HepG2 (cell line): ENCODE measurements around the gene CCDC177. TPM values are rescaled to one million over a fixed set of nuclear protein-coding genes. Genes with fewer than 3 reads are reported as not detected.
A peak's percentile ranks its signal among the peaks of the same experiment; 100 is the strongest.

Source experiments
- ATAD3A ChIP-seq: sonication (generic); formaldehyde crosslinking; IDR thresholded peaks from 2 replicates; pipeline ENCODE4 v1.4.0; 2020; ENCODE audit warnings: missing genetic modification reagents
- CHD2 ChIP-seq: IDR thresholded peaks from 2 replicates; pipeline ENCODE4 v1.6.1; 2011; ENCODE audit warnings: low read depth, low read length, improper control_type of control experiment
- DNMT1 ChIP-seq: sonication (generic); formaldehyde crosslinking; IDR thresholded peaks from 2 replicates; pipeline ENCODE4 v1.5.1; 2020; ENCODE audit warnings: mild to moderate bottlenecking, missing genetic modification reagents
- FOXA3 ChIP-seq: IDR thresholded peaks from 2 replicates; pipeline ENCODE4 v1.6.1; 2016; ENCODE audit warnings: missing genetic modification reagents, missing compliant biosample characterization
- HMG20B ChIP-seq: conservative IDR thresholded peaks from 2 replicates; pipeline ENCODE4 v1.6.1; 2016; ENCODE audit warnings: missing genetic modification reagents, missing compliant biosample characterization
- KAT8 ChIP-seq: IDR thresholded peaks from 2 replicates; pipeline ENCODE4 v1.6.1; 2016; ENCODE audit warnings: missing genetic modification reagents, missing compliant biosample characterization
- KDM2A ChIP-seq: sonication (generic); formaldehyde crosslinking; IDR thresholded peaks from 2 replicates; pipeline ENCODE4 v1.4.0; 2020; ENCODE audit warnings: low read depth, missing genetic modification reagents, borderline replicate concordance
- RBM39 ChIP-seq: fragments of 200-400 bp; formaldehyde crosslinking; IDR thresholded peaks from one replicate; pipeline ENCODE4 v1.6.1; 2018; ENCODE audit warnings: antibody characterized with exemption, mild to moderate bottlenecking, low read depth, low read length; ENCODE audit not compliant: poor library complexity, severe bottlenecking
- SAP130 ChIP-seq: IDR thresholded peaks from 2 replicates; pipeline ENCODE4 v1.6.1; 2016; ENCODE audit warnings: low read depth
- SIX1 ChIP-seq: sonication (generic); formaldehyde crosslinking; IDR thresholded peaks from 2 replicates; pipeline ENCODE4 v1.4.0; 2020; ENCODE audit warnings: missing genetic modification reagents, borderline replicate concordance
- SMAD9 ChIP-seq: sonication (generic); formaldehyde crosslinking; IDR thresholded peaks from 2 replicates; pipeline ENCODE4 v1.5.1; 2020; ENCODE audit warnings: mild to moderate bottlenecking, missing genetic modification reagents
- U2AF2 ChIP-seq: fragments of 200-400 bp; formaldehyde crosslinking; IDR thresholded peaks from 2 replicates; pipeline ENCODE4 v1.6.1; 2017; ENCODE audit warnings: low read depth, mild to moderate bottlenecking, low read length
- ZBTB7B ChIP-seq: sonication (generic); formaldehyde crosslinking; IDR thresholded peaks from 2 replicates; pipeline ENCODE4 v1.4.0; 2020; ENCODE audit warnings: missing genetic modification reagents
- ZFP41 ChIP-seq: sonication (generic); formaldehyde crosslinking; IDR thresholded peaks from 2 replicates; pipeline ENCODE4 v1.4.0; 2020; ENCODE audit warnings: mild to moderate bottlenecking, missing genetic modification reagents, borderline replicate concordance
- ZNF282 ChIP-seq: fragments of 450-650 bp; IDR thresholded peaks from 2 replicates; pipeline ENCODE4 v1.6.1; 2018; ENCODE audit not compliant: partially characterized antibody
- ZNF577 ChIP-seq: sonication (generic); formaldehyde crosslinking; IDR thresholded peaks from 2 replicates; pipeline ENCODE4 v1.4.0; 2020; ENCODE audit warnings: mild to moderate bottlenecking, low read depth, missing genetic modification reagents, borderline replicate concordance
- ZNF720 ChIP-seq: sonication (generic); formaldehyde crosslinking; IDR thresholded peaks from 2 replicates; pipeline ENCODE4 v1.4.0; 2020; ENCODE audit warnings: missing genetic modification reagents
- ZNF772 ChIP-seq: sonication (generic); formaldehyde crosslinking; IDR thresholded peaks from 2 replicates; pipeline ENCODE4 v1.5.0; 2020; ENCODE audit warnings: mild to moderate bottlenecking, missing genetic modification reagents
- polyA plus RNA-seq, 8 experiments: library from polyadenylated mRNA; depleted of rRNA in 3 of 8; stranded (reverse) in 7 of 8; unstranded in 1 of 8; fragments of >200 nt; fragmentation: Illumina TruSeq in 4 of 8; extraction: Trizol in 4 of 8; gene quantifications; 2 replicates each; pipeline versions ENCODE4 v1.2.1 to v1.2.3, GENCODE V29; 2011 to 2016; ENCODE audit warnings: low read depth in 4 of 8, missing spikeins in 1 of 8, mixed read lengths in 1 of 8; ENCODE audit not compliant: insufficient read depth in 1 of 8
- total RNA-seq, 5 experiments: library from RNA; depleted of rRNA; stranded (reverse); fragments of >200 nt; fragmentation: Illumina TruSeq; extraction: Trizol; gene quantifications; 2 replicates each; pipeline ENCODE4 v1.2.3, GENCODE V29; 2016; ENCODE audit warnings: low read depth in 1 of 5
- TF ChIP-seq, protein P1 (sequence below): sonication (generic); formaldehyde crosslinking; IDR thresholded peaks from 2 replicates; pipeline ENCODE4 v1.4.0; 2020; ENCODE audit warnings: missing genetic modification reagents
- TF ChIP-seq, protein P2 (sequence below): sonication (generic); formaldehyde crosslinking; IDR thresholded peaks from 2 replicates; pipeline ENCODE4 v1.4.0; 2020; ENCODE audit warnings: missing genetic modification reagents
- TF ChIP-seq, protein P3 (sequence below): sonication (generic); IDR thresholded peaks from 2 replicates; pipeline ENCODE4 v1.6.1; 2016; ENCODE audit warnings: low read depth, borderline replicate concordance
- TF ChIP-seq, protein P4 (sequence below): IDR thresholded peaks from 2 replicates; pipeline ENCODE4 v1.6.1; 2016; ENCODE audit warnings: control low read depth
- TF ChIP-seq, protein P5 (sequence below): sonication (generic); formaldehyde crosslinking; IDR thresholded peaks from 2 replicates; pipeline ENCODE4 v1.4.0; 2020; ENCODE audit warnings: mild to moderate bottlenecking, missing genetic modification reagents

CCDC177 gene
- total and polyA plus RNA-seq, 2 of the 13 experiments (the other 11 are each of a cell fraction or from before 2014, with no cell fraction given) = not detected

DNA sequence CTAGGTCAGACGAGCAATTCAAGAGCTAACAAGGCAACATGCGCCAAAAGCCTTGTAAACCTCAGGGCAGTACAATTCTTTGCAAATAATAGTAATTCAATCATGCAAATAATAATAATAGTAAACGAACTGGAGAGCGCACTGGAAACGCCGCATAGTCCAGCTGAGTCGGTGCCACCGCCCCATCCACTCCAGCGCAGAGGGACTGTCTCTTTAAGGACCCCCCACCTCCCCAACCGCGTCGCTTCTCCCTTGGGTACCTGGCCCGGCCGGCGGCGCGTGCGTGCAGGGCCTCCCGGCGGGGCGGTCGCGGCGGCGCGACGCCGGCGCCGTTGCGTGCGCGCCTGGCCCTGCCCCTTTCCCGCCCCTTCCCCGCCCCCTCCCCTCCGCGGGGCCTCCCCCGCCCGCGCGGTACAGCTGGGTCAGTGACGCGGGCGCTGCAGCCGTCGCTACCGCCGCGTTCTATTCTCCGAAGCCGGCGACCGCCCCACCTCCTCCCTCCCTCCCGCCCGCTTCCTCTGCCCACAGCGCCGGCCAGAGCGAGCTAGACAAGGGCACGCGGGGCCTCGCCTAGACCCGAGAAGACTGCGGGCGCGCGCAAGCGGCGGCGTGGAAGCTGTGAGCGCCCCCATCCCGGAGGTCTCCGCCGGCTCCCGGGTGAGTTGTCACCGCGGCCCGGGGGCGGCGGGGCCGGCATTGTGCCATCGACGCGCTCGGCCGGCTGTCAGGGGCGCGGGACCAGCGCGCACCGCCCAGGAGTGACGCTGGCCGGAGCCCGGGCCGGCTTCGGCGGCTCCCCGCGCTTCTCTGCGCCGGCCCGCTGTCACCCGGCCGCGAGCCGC, 36.7 kb upstream of the CCDC177 start, which contains the start of gene SUSD6 (continued):
- TF ChIP-seq, protein P1, sequence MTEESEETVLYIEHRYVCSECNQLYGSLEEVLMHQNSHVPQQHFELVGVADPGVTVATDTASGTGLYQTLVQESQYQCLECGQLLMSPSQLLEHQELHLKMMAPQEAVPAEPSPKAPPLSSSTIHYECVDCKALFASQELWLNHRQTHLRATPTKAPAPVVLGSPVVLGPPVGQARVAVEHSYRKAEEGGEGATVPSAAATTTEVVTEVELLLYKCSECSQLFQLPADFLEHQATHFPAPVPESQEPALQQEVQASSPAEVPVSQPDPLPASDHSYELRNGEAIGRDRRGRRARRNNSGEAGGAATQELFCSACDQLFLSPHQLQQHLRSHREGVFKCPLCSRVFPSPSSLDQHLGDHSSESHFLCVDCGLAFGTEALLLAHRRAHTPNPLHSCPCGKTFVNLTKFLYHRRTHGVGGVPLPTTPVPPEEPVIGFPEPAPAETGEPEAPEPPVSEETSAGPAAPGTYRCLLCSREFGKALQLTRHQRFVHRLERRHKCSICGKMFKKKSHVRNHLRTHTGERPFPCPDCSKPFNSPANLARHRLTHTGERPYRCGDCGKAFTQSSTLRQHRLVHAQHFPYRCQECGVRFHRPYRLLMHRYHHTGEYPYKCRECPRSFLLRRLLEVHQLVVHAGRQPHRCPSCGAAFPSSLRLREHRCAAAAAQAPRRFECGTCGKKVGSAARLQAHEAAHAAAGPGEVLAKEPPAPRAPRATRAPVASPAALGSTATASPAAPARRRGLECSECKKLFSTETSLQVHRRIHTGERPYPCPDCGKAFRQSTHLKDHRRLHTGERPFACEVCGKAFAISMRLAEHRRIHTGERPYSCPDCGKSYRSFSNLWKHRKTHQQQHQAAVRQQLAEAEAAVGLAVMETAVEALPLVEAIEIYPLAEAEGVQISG (CRISPR knock-in tag) = peak; percentile 2; the same call in 1 of the 2 replicates
- no peak for TF ChIP-seq ZBTB7B (CRISPR knock-in tag)
- no peak for TF ChIP-seq ZNF720 (CRISPR knock-in tag)
- TF ChIP-seq ATAD3A (CRISPR knock-in tag) = no peak
- TF ChIP-seq, protein P2, sequence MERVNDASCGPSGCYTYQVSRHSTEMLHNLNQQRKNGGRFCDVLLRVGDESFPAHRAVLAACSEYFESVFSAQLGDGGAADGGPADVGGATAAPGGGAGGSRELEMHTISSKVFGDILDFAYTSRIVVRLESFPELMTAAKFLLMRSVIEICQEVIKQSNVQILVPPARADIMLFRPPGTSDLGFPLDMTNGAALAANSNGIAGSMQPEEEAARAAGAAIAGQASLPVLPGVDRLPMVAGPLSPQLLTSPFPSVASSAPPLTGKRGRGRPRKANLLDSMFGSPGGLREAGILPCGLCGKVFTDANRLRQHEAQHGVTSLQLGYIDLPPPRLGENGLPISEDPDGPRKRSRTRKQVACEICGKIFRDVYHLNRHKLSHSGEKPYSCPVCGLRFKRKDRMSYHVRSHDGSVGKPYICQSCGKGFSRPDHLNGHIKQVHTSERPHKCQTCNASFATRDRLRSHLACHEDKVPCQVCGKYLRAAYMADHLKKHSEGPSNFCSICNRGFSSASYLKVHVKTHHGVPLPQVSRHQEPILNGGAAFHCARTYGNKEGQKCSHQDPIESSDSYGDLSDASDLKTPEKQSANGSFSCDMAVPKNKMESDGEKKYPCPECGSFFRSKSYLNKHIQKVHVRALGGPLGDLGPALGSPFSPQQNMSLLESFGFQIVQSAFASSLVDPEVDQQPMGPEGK (CRISPR knock-in tag) = peak; percentile 71
- TF ChIP-seq, protein P3, sequence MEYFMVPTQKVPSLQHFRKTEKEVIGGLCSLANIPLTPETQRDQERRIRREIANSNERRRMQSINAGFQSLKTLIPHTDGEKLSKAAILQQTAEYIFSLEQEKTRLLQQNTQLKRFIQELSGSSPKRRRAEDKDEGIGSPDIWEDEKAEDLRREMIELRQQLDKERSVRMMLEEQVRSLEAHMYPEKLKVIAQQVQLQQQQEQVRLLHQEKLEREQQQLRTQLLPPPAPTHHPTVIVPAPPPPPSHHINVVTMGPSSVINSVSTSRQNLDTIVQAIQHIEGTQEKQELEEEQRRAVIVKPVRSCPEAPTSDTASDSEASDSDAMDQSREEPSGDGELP = peak; percentile 88
- no peak for TF ChIP-seq DNMT1 (CRISPR knock-in tag)
- no peak for TF ChIP-seq ZFP41 (CRISPR knock-in tag)
- TF ChIP-seq, protein P4, sequence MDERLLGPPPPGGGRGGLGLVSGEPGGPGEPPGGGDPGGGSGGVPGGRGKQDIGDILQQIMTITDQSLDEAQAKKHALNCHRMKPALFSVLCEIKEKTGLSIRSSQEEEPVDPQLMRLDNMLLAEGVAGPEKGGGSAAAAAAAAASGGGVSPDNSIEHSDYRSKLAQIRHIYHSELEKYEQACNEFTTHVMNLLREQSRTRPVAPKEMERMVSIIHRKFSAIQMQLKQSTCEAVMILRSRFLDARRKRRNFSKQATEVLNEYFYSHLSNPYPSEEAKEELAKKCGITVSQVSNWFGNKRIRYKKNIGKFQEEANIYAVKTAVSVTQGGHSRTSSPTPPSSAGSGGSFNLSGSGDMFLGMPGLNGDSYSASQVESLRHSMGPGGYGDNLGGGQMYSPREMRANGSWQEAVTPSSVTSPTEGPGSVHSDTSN (CRISPR knock-in tag) = no peak
- no peak for TF ChIP-seq ZNF772 (CRISPR knock-in tag)
- no peak for TF ChIP-seq SIX1 (CRISPR knock-in tag)
- TF ChIP-seq FOXA3 (CRISPR knock-in tag) = no peak
- TF ChIP-seq ZNF282 = no peak
- TF ChIP-seq KAT8 = 0 out of 2 replicates have a peak, but pooled peaks have one; percentile 23
- no peak for TF ChIP-seq SMAD9 (CRISPR knock-in tag)
- no peak for TF ChIP-seq CHD2
- TF ChIP-seq HMG20B (CRISPR knock-in tag) = no peak
- TF ChIP-seq RBM39 = no peak
- TF ChIP-seq KDM2A = peak; percentile 49; the same call in 1 of the 2 replicates
- peak; percentile 44 for TF ChIP-seq SAP130 (CRISPR knock-in tag)
- TF ChIP-seq ZNF577 (CRISPR knock-in tag) = no peak
- TF ChIP-seq, protein P5, sequence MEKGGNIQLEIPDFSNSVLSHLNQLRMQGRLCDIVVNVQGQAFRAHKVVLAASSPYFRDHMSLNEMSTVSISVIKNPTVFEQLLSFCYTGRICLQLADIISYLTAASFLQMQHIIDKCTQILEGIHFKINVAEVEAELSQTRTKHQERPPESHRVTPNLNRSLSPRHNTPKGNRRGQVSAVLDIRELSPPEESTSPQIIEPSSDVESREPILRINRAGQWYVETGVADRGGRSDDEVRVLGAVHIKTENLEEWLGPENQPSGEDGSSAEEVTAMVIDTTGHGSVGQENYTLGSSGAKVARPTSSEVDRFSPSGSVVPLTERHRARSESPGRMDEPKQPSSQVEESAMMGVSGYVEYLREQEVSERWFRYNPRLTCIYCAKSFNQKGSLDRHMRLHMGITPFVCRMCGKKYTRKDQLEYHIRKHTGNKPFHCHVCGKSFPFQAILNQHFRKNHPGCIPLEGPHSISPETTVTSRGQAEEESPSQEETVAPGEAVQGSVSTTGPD (CRISPR knock-in tag) = no peak
- TF ChIP-seq U2AF2 = no peak
